HepG2 (cell line): ENCODE results near the gene GMPPB. TPM values are rescaled to one million over a fixed set of nuclear protein-coding genes. Genes with fewer than 3 reads are reported as not detected.
A peak's percentile ranks its signal among the peaks of the same experiment; 100 is the strongest.

Experiments
- ARNTL ChIP-seq: sonication (generic); formaldehyde crosslinking; IDR thresholded peaks from 2 replicates; pipeline ENCODE4 v1.4.0; 2020; ENCODE audit warnings: mild to moderate bottlenecking, missing genetic modification reagents
- DMAP1 ChIP-seq: IDR thresholded peaks from 2 replicates; pipeline ENCODE4 v1.6.1; 2016
- ELF1 ChIP-seq: sonication (generic); formaldehyde crosslinking; IDR thresholded peaks from 2 replicates; pipeline ENCODE4 v1.4.0; 2020; ENCODE audit warnings: missing genetic modification reagents
- GABPA ChIP-seq, 2 experiments: IDR thresholded peaks; 2 replicates each; pipeline ENCODE4 v1.6.1; 2011 to 2016; ENCODE audit warnings: low read depth in 2 of 2, low read length in 1 of 2, missing biosample characterization in 1 of 2, missing genetic modification characterization in 1 of 2
- HDAC1 ChIP-seq: sonication (generic); formaldehyde crosslinking; IDR thresholded peaks from 2 replicates; pipeline ENCODE4 v1.5.1; 2020; ENCODE audit warnings: mild to moderate bottlenecking, missing genetic modification reagents
- HOXA3 ChIP-seq: sonication (generic); formaldehyde crosslinking; IDR thresholded peaks from 2 replicates; pipeline ENCODE4 v1.5.0; 2020; ENCODE audit warnings: missing genetic modification reagents
- MIER3 ChIP-seq: IDR thresholded peaks from 2 replicates; pipeline ENCODE4 v1.6.1; 2016; ENCODE audit warnings: missing compliant biosample characterization, borderline replicate concordance
- NFYB ChIP-seq: sonication (generic); formaldehyde crosslinking; IDR thresholded peaks from 2 replicates; pipeline ENCODE4 v1.4.0; 2020; ENCODE audit warnings: missing genetic modification reagents
- NR2C2 ChIP-seq: sonication (generic); formaldehyde crosslinking; IDR thresholded peaks from 2 replicates; pipeline ENCODE4 v1.4.0; 2020; ENCODE audit warnings: missing genetic modification reagents, mild to moderate bottlenecking, moderate library complexity, borderline replicate concordance
- PHF20 ChIP-seq: sonication (generic); formaldehyde crosslinking; IDR thresholded peaks from 2 replicates; pipeline ENCODE4 v1.5.0; 2020; ENCODE audit warnings: mild to moderate bottlenecking, missing genetic modification reagents
- POLR2G ChIP-seq: fragments of 200-400 bp; formaldehyde crosslinking; IDR thresholded peaks from 2 replicates; pipeline ENCODE4 v1.6.1; 2018; ENCODE audit warnings: mild to moderate bottlenecking, low read depth, low read length, moderate library complexity
- SATB2 ChIP-seq: sonication (generic); formaldehyde crosslinking; IDR thresholded peaks from 2 replicates; pipeline ENCODE4 v1.5.0; 2020; ENCODE audit warnings: missing genetic modification reagents
- TAF1 ChIP-seq: sonication (generic); formaldehyde crosslinking; IDR thresholded peaks from 2 replicates; pipeline ENCODE4 v1.4.0; 2020; ENCODE audit warnings: missing genetic modification reagents
- XBP1 ChIP-seq: sonication (generic); formaldehyde crosslinking; IDR thresholded peaks from 2 replicates; pipeline ENCODE4 v1.5.0; 2020; ENCODE audit warnings: missing genetic modification reagents
- ZFX ChIP-seq: sonication (generic); formaldehyde crosslinking; IDR thresholded peaks from 2 replicates; pipeline ENCODE4 v1.4.0; 2020; ENCODE audit warnings: mild to moderate bottlenecking, low read depth, missing genetic modification reagents, moderate library complexity
- polyA plus RNA-seq, 8 experiments: library from polyadenylated mRNA; depleted of rRNA in 3 of 8; stranded (reverse) in 7 of 8; unstranded in 1 of 8; fragments of >200 nt; fragmentation: Illumina TruSeq in 4 of 8; extraction: Trizol in 4 of 8; gene quantifications; 2 replicates each; pipeline versions ENCODE4 v1.2.1 to v1.2.3, GENCODE V29; 2011 to 2016; ENCODE audit warnings: low read depth in 4 of 8, missing spikeins in 1 of 8, mixed read lengths in 1 of 8; ENCODE audit not compliant: insufficient read depth in 1 of 8
- total RNA-seq, 5 experiments: library from RNA; depleted of rRNA; stranded (reverse); fragments of >200 nt; fragmentation: Illumina TruSeq; extraction: Trizol; gene quantifications; 2 replicates each; pipeline ENCODE4 v1.2.3, GENCODE V29; 2016; ENCODE audit warnings: low read depth in 1 of 5
- TF ChIP-seq, protein P1 (sequence below): sonication (generic); formaldehyde crosslinking; conservative IDR thresholded peaks from 2 replicates; pipeline ENCODE4 v1.4.0; 2020; ENCODE audit warnings: missing genetic modification reagents
- TF ChIP-seq, protein P2 (sequence below): IDR thresholded peaks from 2 replicates; pipeline ENCODE4 v1.6.1; 2016; ENCODE audit warnings: low read depth, borderline replicate concordance
- TF ChIP-seq, protein P3 (sequence below): sonication (generic); formaldehyde crosslinking; IDR thresholded peaks from 2 replicates; pipeline ENCODE4 v1.5.0; 2020; ENCODE audit warnings: missing genetic modification reagents
- TF ChIP-seq, protein P4 (sequence below), 2 experiments: IDR thresholded peaks; 2 replicates each; pipeline ENCODE4 v1.6.1; 2011 to 2012; ENCODE audit warnings: low read length in 2 of 2, borderline replicate concordance in 1 of 2, low read depth in 1 of 2, mild to moderate bottlenecking in 1 of 2, moderate library complexity in 1 of 2
- TF ChIP-seq, protein P5 (sequence below): sonication (generic); formaldehyde crosslinking; IDR thresholded peaks from 2 replicates; pipeline ENCODE4 v1.4.0; 2020; ENCODE audit warnings: mild to moderate bottlenecking, low read depth, missing genetic modification reagents

Gene GMPPB
- total and polyA plus RNA-seq, 2 of the 13 experiments (the other 11 are each of a cell fraction or from before 2014, with no cell fraction given): 6.5 to 23.1 TPM

DNA sequence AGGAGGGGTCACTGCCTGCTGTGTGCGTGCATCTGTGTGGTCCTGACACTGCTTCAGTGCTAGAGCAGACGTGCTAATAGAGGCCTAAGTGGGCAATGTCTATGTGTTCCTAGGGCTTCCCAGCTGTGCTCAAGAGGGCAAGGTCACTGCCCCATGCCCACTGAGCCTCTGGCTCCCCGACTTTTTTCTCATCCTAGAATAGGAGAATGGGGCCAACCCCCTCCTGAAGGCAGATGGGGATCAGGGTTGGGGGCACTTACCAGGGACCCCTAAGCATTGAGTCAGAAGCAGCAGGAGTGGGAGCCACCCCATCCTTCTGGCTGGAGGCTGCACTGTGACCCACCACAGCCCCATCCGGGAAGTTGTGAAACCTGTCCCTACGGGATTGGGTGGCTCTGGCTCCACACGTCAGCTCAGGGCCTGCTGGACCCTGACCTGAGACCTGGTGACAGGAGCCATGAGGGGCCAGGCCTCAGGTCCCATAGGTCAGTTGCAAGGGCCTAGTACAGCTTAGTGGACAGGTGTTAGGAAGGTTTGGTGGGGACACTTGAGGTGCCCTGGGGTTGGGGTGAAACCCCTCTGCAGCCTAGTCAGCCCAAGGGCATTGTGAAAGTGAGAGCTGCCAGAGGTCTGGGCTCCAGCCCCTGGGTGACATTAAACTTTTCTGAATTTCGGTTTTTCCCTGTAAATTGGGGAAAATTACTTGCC, 35.3 kb downstream of the GMPPB start (continued):
- TF ChIP-seq, protein P1, sequence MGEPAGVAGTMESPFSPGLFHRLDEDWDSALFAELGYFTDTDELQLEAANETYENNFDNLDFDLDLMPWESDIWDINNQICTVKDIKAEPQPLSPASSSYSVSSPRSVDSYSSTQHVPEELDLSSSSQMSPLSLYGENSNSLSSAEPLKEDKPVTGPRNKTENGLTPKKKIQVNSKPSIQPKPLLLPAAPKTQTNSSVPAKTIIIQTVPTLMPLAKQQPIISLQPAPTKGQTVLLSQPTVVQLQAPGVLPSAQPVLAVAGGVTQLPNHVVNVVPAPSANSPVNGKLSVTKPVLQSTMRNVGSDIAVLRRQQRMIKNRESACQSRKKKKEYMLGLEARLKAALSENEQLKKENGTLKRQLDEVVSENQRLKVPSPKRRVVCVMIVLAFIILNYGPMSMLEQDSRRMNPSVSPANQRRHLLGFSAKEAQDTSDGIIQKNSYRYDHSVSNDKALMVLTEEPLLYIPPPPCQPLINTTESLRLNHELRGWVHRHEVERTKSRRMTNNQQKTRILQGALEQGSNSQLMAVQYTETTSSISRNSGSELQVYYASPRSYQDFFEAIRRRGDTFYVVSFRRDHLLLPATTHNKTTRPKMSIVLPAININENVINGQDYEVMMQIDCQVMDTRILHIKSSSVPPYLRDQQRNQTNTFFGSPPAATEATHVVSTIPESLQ (CRISPR knock-in tag): peak; percentile 65; the same call in 1 of the 2 replicates
- TF ChIP-seq HOXA3 (CRISPR knock-in tag) (peak; percentile 67; the same call in 1 of the 2 replicates), ARNTL (0 out of 2 replicates have a peak, but pooled peaks have one; percentile 31), SATB2 (0 out of 2 replicates have a peak, but pooled peaks have one; percentile 46), PHF20 (peak; percentile 61; the same call in 1 of the 2 replicates), TAF1 (CRISPR knock-in tag) (peak; percentile 60; the same call in 1 of the 2 replicates), NR2C2 (CRISPR knock-in tag) (peak; percentile 17), ZFX (peak; percentile 88), MIER3 (CRISPR knock-in tag) (0 out of 2 replicates have a peak, but pooled peaks have one; percentile 45), XBP1 (CRISPR knock-in tag) (peak; percentile 77; the same call in 1 of the 2 replicates), ELF1 (CRISPR knock-in tag) (peak; percentile 18), HDAC1 (CRISPR knock-in tag) (peak; percentile 28; the same call in 1 of the 2 replicates), GABPA (IDR thresholded peaks at IDR 0.05; ENCODE audit: low read depth, low read length) (peak; percentile 36; the same call in 1 of the 2 replicates), GABPA (CRISPR knock-in tag; IDR thresholded peaks at IDR 0.05; ENCODE audit: low read depth) (peak; percentile 73), POLR2G (peak; percentile 80), DMAP1 (peak; percentile 93), NFYB (CRISPR knock-in tag) (peak; percentile 67)
- TF ChIP-seq, protein P2, sequence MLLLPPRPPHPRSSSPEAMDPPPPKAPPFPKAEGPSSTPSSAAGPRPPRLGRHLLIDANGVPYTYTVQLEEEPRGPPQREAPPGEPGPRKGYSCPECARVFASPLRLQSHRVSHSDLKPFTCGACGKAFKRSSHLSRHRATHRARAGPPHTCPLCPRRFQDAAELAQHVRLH (CRISPR knock-in tag): peak; percentile 57; the same call in 1 of the 2 replicates
- TF ChIP-seq, protein P3, sequence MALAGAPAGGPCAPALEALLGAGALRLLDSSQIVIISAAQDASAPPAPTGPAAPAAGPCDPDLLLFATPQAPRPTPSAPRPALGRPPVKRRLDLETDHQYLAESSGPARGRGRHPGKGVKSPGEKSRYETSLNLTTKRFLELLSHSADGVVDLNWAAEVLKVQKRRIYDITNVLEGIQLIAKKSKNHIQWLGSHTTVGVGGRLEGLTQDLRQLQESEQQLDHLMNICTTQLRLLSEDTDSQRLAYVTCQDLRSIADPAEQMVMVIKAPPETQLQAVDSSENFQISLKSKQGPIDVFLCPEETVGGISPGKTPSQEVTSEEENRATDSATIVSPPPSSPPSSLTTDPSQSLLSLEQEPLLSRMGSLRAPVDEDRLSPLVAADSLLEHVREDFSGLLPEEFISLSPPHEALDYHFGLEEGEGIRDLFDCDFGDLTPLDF (CRISPR knock-in tag): 0 out of 2 replicates have a peak, but pooled peaks have one; percentile 9
- TF ChIP-seq, protein P4, sequence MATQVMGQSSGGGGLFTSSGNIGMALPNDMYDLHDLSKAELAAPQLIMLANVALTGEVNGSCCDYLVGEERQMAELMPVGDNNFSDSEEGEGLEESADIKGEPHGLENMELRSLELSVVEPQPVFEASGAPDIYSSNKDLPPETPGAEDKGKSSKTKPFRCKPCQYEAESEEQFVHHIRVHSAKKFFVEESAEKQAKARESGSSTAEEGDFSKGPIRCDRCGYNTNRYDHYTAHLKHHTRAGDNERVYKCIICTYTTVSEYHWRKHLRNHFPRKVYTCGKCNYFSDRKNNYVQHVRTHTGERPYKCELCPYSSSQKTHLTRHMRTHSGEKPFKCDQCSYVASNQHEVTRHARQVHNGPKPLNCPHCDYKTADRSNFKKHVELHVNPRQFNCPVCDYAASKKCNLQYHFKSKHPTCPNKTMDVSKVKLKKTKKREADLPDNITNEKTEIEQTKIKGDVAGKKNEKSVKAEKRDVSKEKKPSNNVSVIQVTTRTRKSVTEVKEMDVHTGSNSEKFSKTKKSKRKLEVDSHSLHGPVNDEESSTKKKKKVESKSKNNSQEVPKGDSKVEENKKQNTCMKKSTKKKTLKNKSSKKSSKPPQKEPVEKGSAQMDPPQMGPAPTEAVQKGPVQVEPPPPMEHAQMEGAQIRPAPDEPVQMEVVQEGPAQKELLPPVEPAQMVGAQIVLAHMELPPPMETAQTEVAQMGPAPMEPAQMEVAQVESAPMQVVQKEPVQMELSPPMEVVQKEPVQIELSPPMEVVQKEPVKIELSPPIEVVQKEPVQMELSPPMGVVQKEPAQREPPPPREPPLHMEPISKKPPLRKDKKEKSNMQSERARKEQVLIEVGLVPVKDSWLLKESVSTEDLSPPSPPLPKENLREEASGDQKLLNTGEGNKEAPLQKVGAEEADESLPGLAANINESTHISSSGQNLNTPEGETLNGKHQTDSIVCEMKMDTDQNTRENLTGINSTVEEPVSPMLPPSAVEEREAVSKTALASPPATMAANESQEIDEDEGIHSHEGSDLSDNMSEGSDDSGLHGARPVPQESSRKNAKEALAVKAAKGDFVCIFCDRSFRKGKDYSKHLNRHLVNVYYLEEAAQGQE (IDR thresholded peaks at IDR 0.05; ENCODE audit: borderline replicate concordance in 1 of 2, low read depth in 1 of 2, low read length in 2 of 2): peak in 1 of 2 experiments; percentile 27; a peak in 1 of 4 replicates
- TF ChIP-seq, protein P5, sequence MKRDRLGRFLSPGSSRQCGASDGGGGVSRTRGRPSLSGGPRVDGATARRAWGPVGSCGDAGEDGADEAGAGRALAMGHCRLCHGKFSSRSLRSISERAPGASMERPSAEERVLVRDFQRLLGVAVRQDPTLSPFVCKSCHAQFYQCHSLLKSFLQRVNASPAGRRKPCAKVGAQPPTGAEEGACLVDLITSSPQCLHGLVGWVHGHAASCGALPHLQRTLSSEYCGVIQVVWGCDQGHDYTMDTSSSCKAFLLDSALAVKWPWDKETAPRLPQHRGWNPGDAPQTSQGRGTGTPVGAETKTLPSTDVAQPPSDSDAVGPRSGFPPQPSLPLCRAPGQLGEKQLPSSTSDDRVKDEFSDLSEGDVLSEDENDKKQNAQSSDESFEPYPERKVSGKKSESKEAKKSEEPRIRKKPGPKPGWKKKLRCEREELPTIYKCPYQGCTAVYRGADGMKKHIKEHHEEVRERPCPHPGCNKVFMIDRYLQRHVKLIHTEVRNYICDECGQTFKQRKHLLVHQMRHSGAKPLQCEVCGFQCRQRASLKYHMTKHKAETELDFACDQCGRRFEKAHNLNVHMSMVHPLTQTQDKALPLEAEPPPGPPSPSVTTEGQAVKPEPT (CRISPR knock-in tag): peak; percentile 23; the same call in 1 of the 2 replicates
